Pulmonary artery endothelial cell (primary cell): ENCODE data around the gene CAMK2B. TPM values are rescaled to one million over a fixed set of nuclear protein-coding genes. Genes with fewer than 3 reads are reported as not detected.

Experiments used
- DNase-seq: peaks from one replicate; pipeline ENCODE4 v3.0.0-alpha.2; 2011; ENCODE audit warnings: low read depth, low spot score
- total RNA-seq: library from RNA; depleted of rRNA; stranded (reverse); fragments of >200 nt; gene quantifications from 2 replicates; pipeline ENCODE4 v1.2.3, GENCODE V29; 2014

Gene CAMK2B
- total RNA-seq, 1 donor from 2014 or later, result 2.7 TPM

DNA sequence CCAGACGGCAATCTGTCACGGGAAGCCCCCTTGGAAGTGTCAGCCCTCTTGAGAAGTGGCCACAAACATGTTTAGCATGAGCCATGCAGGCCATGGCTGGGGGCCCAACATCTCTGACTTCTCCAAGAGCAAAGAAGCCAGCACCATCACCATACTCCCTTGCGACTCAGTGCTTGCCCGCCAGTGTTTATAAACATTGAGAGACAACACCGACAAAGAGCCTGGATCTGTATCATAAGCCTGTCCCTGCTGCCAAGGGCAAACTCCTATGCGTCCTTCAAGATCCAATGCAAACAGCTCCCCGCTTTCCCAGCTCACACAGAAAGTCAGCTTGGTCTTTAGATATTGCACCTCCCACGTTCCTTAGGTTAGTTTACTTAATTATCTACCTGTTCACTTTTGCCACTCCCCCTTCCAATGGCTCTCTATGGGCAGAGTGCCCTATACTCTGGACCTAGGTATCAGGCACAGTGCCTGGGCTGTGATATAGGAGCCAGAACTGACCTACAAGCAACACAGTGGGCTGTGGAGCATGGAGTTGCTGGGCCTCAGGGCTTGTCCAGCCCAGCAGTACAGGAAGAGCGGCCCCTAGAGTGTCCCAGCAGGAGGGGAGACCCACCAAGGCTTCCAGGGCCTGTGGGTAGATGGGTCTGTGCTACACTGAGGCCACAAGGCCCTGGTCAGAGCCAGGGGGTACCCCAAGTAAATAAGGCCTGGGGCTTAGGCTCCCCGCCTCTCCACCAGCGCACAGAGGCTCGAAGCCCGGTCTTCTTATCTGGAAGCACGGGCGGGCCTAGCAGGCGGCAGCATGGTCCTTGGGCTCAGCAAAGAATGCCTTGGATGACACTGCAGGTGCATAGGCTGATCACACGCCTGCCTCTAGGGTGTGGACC lies 37.7 kb downstream of the CAMK2B start:
- DNase-seq, result no peak

DNA sequence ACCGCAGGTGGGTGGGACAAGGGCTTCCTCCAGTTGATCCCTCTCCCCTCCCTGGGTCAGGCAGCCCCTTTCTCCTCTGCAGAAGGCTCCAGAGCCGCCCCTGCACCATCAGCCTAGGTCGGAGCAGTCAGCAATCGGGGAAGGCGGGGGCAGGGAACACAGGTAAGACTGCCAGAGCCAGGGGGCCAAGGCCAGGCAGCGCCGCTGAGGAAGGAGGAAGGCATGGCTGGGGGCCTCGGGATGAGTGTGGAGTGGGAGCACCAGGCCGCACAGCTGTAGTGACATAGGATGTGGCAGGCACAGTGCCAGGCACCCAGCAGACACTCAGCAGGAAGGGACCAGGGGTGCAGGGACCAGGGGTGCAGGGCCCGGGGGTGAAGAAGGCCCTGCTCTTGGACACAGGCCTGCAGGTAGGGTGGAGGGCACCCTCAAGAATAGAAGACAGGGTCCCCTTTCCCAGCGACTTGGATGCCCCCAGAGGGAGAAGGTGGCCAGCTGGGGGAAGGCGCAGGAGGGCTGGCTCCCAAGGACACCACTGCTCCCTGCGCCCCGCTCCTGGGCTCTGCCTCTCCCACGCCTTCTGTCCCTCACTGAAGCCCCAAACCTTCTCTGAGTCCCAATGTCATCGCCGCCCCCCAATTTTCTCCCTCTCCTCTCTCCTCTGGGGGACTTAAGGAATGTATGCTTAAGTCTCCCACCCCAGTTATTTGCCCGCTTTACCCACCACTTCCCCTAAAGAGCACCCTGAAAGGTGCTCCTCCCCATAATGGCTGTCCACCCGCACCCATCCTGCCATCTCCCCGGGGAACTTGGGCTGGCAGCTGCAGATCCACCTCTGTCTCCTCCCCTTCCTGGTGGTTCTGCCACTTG lies 38.5 kb downstream of the CAMK2B start:
- no peak for DNase-seq

DNA sequence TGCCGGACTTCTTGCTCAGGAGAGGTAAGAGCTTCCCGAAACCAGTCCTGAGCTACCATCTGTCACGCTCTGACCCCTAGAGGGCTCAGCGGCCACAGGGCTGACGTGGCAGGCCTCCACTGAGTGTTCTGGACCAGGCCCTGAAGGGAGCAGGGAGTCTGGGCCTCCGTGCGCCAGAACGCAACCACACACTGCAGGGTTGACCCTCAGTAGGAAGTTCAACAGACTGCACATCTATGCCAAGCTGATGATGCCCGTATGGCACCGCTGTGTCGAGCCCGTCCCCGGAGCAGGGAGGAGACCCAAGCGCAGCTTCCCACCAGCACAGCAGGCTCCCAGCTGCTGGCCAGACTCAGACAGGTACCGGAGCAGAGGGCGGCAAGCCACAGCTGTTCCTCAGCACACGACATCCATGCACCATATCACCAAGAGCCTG lies 39.2 kb downstream of the CAMK2B start:
- DNase-seq, result no peak

DNA sequence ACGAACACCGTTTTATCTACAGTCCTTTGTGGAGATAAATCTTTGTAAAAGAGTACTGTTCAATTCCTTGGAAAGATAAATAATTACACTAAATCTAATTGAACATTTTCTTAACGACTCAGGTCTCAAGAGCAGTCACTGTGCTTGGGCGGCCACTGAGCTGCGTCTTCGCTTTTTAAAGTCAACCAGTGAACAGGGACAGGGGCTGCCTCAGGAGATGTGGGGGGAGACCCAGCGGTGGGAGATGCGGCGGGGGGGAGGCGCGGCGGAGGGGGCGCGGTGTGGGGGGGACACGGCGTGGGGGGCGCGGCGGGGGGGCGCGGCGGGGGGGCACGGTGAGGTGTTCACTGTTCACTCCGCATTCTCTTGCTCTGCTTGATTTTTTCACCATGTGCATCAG lies 39.8 kb downstream of the CAMK2B start:
- DNase-seq, result no peak

DNA sequence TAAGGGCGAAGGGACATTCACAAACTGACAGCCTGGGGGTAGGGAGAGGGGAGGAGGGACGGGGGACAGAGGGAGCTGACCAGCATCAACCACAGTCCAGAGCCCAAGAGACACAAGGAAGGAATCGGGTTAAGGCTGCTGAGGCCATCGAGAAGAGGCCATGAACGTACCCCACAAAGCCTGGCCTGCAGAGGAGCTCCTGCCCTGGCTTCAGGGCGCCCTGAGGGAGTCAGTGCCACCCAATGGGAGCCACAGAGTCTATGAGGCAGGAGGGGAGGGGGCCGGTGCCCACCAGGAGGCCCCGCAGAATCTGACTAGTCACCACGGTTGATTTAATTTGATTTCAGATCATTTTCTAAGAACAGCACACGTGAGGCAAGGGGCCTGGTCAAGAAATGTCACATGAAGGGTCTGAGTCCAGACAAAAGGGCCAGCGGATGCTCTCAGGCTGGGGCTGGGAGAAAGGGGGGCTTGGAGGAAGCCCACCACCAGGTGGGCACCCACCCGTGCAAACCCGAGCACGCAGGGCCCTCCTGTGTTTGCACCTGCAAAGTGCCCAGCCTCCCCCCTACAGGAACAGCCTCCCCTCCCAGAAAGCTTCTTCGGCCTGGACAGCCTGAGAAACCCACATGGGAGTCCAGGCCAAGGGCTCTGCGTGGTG lies 40.4 kb downstream of the CAMK2B start:
- DNase-seq, result no peak

DNA sequence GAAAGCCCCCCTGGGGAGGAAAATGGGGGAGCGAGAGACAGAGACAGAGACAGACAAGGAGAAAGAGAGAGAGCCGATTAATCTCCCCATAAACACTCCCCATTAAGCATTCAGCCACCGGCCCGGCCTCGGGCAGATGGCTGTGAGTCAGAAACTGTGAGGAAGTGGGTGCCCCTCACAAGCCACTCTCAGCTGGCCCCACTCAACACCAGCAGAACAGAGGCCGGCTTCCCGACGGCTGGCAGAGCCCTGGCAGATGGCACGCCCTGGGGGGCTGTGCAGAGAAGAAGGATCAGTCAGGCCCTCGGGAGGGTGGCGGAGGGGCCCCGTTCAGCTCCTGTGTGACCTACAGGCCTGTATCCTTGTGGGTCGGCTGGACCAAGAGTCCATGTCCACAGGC lies 41.2 kb downstream of the CAMK2B start:
- DNase-seq, result no peak

DNA sequence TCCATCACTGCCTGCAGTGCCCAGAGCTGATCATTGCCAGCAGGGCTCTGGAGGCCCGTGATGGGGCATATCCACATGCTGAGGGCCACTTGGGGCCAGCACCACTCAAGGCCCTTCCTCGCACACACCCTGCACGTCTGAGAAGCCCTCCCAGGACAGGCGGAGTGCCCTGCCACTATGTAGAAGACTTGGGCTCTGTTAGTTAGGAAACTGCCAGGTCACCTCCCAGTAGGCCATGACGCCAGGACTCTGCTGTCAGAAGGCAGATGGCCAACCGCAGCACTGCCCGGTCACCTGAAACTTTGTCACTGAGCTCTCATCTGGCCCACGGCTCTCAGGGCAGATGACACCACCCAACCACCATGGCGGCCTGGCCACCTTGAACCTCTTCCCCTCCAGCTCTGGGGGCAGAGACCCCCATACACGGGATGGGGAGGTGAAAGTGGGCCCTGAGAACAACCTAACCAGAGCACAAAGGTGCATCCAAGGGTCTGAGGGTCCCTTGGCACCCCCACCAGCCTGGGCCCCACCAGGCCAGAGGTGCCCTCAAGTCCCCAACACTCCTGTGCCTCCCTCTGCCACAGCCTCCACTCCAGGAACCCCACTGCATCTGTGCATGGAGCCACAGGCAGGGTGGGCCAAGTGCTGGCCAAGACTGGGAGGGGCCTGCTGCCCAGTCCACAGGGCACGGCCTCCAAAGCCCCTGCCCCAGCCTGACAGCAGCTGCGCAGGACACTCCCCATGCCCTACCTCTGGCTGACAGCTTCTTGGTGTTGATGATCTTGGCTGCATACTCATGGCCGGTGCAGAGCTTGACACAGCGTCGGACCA lies 41.8 kb downstream of the CAMK2B start:
- no peak for DNase-seq

DNA sequence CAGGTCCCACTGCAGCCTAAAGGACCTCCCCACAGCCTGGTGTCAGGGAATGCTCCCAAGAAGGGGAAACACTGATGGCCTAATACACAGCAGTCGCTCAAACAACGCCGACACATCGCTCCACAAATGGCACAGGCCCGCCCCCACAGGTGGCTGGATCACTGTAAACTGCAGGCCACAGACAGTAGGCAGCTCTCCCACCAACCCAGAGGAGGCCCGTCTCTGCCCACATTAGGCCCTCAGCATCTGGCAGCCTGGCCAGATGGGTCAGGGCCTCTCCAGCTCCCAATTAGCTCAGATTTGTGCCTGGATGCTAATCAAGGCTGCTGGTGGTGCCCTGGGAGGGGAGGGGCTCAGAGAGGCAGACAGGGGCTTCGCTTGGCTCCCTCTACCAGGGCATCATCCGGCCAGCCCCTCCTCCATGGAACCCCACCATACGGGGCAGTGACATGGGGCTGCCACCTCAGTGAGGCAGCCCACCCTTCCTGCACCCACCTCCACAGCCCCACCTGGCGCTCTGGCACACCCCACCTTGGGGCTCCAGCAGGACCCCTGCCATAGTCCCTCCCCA lies 42.7 kb downstream of the CAMK2B start:
- DNase-seq, result no peak

DNA sequence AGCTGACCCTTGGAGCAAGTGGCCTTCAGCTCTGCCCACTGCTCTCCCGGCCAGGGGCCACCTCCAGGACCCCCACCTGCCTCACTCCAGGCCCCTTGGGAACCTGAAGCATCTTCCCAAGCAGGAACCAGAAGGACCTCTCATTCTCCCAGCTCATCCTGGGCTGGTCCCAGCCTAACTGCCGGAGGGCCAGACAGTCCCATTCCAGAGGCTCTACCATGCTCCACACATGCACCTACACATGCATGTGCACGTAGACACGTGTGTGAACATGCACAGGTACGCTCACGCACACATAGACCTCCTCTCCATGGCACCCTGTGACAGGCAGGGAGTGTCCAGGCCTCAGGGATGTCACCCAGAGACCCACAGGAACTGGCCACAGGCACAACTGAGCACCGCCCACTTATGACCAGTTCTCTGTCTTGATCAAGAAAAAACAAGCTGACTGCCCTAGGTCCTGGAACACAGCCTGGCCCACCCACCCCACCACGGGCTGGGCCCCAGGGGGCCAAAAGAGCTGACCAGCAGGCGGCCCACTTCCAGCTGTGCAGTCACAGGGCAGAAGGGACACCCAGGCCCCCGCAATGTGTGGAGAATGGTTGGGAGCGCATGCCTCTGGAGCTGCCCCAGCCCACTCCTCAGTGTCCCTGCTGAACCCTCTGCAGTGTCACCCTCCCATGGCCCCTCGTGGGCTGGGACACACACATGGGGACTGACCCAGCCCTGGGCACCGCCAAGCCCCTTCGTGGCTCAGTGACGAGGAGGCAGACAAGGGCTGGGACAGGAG lies 43.4 kb downstream of the CAMK2B start:
- DNase-seq, result no peak

DNA sequence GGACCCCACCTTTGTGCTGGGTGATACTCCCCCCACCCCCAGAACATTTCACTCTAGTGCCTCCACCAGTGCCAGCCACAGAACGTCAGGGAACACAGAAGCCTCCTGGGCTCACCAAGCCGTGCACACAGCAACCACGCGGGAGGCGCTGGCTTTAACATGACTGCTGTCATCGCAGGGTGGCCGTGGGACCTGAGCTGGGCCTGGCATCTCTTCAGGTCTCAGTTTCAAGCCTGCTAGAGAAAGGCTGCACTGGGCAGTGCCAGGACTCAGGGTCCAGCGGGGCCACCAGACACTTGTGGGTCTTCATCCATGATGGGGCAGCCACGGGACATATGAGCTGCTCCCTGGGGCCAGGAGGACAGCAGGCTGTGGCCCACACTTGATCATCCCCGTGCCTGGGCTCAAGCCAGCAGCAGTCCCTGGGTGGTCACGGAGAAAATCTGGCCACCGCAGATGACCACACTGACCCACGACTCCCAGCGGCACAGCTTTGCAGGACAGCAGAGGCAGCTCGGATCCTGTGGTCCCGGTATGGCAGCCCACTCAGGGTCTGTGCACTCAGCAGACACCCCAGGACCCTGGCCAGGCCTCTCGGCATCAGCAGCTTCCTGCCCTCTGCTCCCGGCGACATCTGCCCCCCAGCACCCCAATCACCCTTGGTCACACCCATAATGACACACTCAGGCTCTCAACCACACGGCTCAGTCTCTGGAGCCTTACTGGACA lies 44.2 kb downstream of the CAMK2B start:
- DNase-seq, result no peak

DNA sequence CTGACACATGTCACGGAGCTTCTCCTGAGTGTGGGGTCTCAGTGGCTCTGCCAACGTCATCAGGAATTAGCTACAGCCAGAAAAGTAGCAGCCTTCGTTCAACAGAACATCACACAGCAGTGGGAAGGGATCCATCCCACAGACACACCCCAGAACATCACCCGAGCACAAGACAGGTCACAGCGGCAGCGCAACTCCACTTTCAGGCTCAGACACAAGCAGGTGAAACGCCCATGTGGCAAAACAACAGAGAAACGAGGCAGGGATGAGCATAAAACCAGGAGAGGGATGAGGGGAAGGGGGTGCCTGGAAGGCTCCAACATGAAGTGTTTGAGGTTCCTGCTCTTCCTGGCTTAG lies 44.8 kb downstream of the CAMK2B start:
- DNase-seq, result no peak

DNA sequence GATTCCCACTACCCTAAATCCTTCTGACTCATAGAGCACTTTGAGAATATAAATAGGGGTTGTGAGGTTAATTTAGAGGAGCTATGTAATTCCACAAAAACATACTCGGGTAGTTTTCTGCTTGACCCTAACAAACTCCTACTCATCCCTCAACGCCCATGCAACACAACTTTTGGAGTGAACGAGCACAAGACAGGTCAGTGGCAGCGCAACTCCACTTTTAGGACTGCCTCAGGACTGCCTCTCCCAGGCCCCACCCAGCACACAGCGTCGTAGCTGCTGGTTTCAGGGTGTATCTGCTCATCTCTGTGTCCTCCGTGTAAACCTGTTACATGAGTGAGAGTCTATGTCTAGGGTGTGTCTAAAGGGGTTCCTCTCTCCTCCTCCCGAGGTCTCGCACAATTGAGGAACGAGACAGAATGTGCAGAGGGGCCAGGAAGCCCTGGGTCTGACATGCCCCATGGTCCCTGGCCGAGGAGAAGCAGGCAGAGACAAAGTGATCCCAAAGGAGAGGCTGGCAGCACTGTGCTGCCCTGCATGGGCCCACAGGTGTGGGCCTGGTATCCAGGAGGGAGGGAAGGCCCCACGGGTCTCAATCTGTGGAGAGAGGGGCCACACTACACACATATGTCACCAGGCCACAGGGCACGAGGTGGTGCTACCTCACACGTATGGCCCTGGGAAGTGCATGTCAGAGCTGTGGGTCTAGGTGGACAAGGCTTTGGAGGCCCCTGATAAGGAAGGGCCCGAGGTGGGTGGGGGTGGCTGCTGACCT lies 45.5 kb downstream of the CAMK2B start:
- DNase-seq, result no peak

DNA sequence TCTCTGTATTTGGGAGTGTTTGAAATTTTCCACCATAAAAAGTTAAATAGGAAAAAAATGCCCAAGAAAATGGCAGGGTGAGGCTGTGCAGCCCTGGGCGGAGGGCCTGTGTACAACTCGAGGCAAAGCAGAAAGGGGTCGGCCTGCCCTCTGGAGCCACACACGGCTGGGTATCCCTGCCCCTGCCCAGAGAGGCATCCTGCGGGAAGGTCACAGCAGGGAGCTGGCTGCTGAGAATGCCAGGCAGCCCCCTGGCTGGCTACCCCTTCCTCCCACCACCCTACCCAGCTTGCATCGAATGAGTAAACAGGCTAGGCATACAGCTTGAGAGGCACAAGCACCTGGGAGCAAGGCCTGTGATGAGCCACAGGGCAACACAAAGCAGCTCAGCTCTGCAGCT lies 46.1 kb downstream of the CAMK2B start:
- DNase-seq, result no peak

DNA sequence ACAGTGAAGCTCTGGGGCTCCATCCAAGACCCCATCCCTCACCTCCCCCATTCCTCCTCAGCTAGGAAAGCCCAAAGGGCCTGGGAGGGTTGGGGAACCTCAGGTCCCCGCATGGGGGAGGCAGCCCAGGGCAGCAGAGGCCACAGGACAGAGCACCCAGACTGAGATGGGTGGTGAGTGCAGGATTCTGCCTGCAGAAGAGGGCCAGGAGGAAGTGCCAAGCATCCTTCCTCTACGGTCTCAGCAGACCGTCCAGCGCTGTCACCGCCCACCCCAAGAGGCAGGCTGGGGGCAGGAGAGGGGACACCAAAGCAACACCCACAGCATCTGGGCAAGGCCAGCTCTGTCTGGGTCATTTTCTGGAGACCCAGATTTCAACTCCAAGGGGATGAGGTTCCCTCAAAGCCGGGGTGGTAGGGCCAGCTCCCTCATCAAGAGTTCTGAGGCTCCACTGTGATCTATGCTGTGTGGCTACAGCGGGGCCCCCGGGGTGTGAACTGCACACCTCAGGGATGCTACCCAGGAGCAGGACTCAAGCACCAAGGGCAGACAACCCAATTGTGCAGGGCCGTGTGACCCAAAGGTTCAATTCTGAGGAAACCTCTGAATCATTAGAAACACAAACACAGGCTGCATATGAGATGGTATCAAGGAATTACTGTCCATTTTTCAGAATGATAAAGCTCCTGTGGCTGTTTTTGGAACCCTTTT lies 46.8 kb downstream of the CAMK2B start:
- DNase-seq, result no peak

DNA sequence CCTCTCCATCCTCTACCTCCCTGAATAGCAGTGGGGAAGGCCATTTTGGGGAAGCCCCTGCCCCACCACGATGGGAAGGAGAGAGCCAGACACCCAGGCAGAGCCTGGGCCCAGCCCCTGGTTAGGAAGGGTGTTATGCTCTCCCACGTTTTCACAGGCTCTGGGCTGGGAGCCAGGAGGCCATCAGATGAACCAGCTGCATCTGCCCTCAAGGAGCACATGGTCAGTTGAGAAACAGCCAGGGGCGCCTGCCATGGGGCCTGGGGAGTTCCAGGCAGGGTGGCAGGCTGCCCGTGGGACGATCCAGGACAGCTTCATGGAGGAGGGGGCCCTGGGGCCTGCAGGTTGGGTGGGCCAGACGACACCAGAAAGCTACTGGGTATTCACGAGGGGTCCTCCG lies 47.5 kb downstream of the CAMK2B start:
- DNase-seq, result no peak

DNA sequence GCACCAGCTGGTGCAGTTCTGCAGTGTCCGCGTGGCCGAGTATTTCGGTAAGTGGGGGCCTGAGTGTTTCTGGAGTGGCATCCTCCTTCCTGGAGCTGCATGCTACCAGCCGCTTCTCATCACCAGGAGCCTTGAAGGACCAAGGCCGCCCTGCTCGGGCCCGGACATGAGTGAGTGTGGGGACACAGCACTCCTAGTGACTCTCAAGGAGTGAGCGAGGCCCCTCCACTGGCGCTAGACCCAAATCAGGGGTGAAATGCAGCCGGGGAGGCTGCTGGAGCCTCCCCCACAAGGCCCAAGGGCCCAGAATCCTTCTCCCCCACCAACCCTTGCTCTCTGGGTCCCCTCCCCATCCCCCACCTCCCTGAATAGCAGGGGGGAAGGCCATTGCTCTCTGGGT lies 48.0 kb downstream of the CAMK2B start:
- DNase-seq, result no peak

DNA sequence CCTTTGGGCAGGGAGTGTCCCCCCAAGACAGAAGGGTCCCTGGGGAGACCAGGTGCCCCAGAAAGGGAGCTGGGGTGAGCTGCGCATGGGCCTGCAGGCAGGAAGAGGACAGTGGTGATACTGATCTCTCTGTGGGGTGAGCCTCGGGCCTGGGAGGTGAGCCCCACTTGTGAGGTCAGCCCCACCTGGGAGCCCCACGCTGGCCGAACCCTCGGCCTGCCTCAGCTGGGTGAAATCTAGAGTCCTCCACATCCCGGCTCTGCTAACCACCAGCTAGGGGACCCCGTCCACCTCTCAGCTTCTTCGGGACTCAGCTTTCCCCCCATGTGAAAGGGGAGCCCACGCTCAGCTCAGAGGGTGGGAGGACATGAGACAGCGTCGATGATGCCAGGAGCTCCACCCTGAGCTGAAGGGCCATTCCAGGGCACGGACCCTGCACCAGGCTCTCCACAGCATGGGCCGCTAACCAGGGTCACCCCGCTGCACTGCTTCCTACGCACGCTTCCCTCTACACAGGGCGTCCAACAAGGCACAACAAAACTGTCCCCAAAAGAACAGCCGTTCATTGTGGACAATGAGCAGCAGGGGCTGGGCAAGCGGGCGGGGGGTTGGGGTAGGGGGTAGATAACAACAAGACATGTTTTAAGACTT lies 48.7 kb downstream of the CAMK2B start:
- no peak for DNase-seq
